ENCODE results near the gene TMEM150A. TPM values are rescaled to one million over a fixed set of nuclear protein-coding genes. Genes with fewer than 3 reads are reported as not detected.

The TMEM150A gene
- total and polyA plus RNA-seq, 2 of the 13 experiments (the other 11 are each of a cell fraction or from before 2014, with no cell fraction given): 30.1 to 70.4 TPM

DNA sequence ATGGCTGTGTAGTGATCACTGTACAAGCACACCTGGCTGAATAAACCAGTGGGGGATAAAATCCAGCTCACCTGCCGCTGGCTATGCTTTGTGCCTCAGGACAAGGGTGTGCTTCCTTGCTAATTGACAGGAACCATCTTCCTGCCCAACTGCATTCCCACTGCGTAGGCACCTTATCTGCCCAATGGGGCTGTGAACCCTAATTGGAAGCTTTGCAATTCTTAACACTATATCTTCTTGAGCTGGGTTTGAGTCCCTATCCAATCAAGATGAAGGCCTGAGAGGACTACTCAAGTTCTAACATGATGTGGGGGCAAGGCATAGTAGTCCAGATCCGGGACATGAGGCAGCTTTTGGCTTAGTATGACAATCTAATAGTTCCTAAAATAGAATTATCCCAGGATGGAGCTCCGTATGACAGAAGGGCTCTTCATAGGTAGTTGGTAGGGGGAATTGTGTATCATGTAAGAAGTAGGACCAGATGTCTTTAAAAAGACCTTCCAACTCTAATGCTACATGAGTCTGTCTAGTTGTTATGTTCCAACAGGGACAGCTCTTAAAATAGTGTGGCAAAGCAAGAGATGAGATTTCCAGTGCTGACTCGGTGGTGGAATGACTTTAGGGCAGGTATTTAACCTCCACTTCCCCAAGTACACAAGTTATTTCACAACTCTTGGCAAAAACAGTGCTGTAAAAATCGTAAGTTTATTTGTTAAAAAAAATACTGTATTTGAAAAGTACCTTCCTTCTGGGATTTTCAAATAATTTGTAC, 2.3 kb upstream of the TMEM150A start (continued):
- TF ChIP-seq, protein P1, sequence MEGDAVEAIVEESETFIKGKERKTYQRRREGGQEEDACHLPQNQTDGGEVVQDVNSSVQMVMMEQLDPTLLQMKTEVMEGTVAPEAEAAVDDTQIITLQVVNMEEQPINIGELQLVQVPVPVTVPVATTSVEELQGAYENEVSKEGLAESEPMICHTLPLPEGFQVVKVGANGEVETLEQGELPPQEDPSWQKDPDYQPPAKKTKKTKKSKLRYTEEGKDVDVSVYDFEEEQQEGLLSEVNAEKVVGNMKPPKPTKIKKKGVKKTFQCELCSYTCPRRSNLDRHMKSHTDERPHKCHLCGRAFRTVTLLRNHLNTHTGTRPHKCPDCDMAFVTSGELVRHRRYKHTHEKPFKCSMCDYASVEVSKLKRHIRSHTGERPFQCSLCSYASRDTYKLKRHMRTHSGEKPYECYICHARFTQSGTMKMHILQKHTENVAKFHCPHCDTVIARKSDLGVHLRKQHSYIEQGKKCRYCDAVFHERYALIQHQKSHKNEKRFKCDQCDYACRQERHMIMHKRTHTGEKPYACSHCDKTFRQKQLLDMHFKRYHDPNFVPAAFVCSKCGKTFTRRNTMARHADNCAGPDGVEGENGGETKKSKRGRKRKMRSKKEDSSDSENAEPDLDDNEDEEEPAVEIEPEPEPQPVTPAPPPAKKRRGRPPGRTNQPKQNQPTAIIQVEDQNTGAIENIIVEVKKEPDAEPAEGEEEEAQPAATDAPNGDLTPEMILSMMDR (CRISPR knock-in tag; IDR thresholded peaks at IDR 0.05): no peak
- TF ChIP-seq DNMT3B (CRISPR knock-in tag; conservative IDR thresholded peaks at IDR 0.05) (0 out of 2 replicates have a peak, but pooled peaks have one; percentile 1), ZNF3 (CRISPR knock-in tag; IDR thresholded peaks at IDR 0.05) (no peak), ZSCAN5A (CRISPR knock-in tag; IDR thresholded peaks at IDR 0.05; ENCODE audit: borderline replicate concordance) (no peak), GATAD1 (CRISPR knock-in tag; IDR thresholded peaks at IDR 0.05) (no peak), BCL6 (CRISPR knock-in tag; IDR thresholded peaks at IDR 0.05) (no peak), MYC (CRISPR knock-in tag; IDR thresholded peaks at IDR 0.05; ENCODE audit: borderline replicate concordance) (no peak), ZNF350 (CRISPR knock-in tag; IDR thresholded peaks at IDR 0.05; ENCODE audit: borderline replicate concordance, low read depth) (no peak), ARNT2 (CRISPR knock-in tag; IDR thresholded peaks at IDR 0.05; ENCODE audit: low read depth) (no peak; the same call in 1 of the 2 replicates), ZNF451 (CRISPR knock-in tag; IDR thresholded peaks at IDR 0.05) (no peak), HNF4G (IDR thresholded peaks at IDR 0.05; ENCODE audit: borderline replicate concordance, low read depth, low read length) (no peak), HNF4G (CRISPR knock-in tag; IDR thresholded peaks at IDR 0.05; ENCODE audit: borderline replicate concordance, low read depth) (0 out of 2 replicates have a peak, but pooled peaks have one; percentile 16), TAF15 (IDR thresholded peaks at IDR 0.05; ENCODE audit: low read depth, low read length, poor library complexity, severe bottlenecking) (no peak), ZBTB7A (CRISPR knock-in tag; IDR thresholded peaks at IDR 0.05) (no peak), HNF4A (CRISPR knock-in tag; IDR thresholded peaks at IDR 0.05) (no peak), ZNF792 (CRISPR knock-in tag; IDR thresholded peaks at IDR 0.05) (no peak)
- TF ChIP-seq, protein P2, sequence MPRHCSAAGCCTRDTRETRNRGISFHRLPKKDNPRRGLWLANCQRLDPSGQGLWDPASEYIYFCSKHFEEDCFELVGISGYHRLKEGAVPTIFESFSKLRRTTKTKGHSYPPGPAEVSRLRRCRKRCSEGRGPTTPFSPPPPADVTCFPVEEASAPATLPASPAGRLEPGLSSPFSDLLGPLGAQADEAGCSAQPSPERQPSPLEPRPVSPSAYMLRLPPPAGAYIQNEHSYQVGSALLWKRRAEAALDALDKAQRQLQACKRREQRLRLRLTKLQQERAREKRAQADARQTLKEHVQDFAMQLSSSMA (CRISPR knock-in tag; IDR thresholded peaks at IDR 0.05): no peak
- TF ChIP-seq, protein P3, sequence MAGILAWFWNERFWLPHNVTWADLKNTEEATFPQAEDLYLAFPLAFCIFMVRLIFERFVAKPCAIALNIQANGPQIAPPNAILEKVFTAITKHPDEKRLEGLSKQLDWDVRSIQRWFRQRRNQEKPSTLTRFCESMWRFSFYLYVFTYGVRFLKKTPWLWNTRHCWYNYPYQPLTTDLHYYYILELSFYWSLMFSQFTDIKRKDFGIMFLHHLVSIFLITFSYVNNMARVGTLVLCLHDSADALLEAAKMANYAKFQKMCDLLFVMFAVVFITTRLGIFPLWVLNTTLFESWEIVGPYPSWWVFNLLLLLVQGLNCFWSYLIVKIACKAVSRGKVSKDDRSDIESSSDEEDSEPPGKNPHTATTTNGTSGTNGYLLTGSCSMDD (CRISPR knock-in tag; IDR thresholded peaks at IDR 0.05): no peak
- TF ChIP-seq, protein P4, sequence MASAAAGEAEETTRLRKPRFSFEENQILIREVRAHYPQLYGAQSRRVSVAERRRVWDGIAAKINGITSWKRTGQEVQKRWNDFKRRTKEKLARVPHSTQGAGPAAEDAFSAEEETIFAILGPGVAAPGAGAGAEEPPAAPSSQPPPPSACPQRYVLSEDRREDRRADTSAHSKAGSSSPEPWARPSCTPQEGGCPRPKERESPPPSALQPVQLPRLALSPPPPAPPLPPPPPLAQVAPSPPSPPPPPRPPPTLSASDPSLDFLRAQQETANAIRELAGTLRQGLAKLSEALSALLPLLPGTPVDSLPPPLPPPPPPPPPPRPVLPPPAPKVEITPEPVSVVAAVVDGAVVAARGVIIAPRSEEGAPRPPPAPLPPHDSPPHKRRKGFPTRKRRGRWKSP (CRISPR knock-in tag; IDR thresholded peaks at IDR 0.05): no peak
- TF ChIP-seq, protein P5, sequence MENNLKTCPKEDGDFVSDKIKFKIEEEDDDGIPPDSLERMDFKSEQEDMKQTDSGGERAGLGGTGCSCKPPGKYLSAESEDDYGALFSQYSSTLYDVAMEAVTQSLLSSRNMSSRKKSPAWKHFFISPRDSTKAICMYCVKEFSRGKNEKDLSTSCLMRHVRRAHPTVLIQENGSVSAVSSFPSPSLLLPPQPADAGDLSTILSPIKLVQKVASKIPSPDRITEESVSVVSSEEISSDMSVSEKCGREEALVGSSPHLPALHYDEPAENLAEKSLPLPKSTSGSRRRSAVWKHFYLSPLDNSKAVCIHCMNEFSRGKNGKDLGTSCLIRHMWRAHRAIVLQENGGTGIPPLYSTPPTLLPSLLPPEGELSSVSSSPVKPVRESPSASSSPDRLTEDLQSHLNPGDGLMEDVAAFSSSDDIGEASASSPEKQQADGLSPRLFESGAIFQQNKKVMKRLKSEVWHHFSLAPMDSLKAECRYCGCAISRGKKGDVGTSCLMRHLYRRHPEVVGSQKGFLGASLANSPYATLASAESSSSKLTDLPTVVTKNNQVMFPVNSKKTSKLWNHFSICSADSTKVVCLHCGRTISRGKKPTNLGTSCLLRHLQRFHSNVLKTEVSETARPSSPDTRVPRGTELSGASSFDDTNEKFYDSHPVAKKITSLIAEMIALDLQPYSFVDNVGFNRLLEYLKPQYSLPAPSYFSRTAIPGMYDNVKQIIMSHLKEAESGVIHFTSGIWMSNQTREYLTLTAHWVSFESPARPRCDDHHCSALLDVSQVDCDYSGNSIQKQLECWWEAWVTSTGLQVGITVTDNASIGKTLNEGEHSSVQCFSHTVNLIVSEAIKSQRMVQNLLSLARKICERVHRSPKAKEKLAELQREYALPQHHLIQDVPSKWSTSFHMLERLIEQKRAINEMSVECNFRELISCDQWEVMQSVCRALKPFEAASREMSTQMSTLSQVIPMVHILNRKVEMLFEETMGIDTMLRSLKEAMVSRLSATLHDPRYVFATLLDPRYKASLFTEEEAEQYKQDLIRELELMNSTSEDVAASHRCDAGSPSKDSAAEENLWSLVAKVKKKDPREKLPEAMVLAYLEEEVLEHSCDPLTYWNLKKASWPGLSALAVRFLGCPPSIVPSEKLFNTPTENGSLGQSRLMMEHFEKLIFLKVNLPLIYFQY (CRISPR knock-in tag; IDR thresholded peaks at IDR 0.05; ENCODE audit: borderline replicate concordance): no peak
